ENCODE measurements around the gene MLLT1. TPM values are rescaled to one million over a fixed set of nuclear protein-coding genes. Genes with fewer than 3 reads are reported as not detected.

MLLT1 gene
- total and polyA plus RNA-seq, 2 experiments from 2014 or later = 13.3 to 19.1 TPM

GRCh38 chr19:6312018-6312417 lies 32.2 kb upstream of the MLLT1 start:
- H3K9me2 ChIP-seq (ENCODE audit: insufficient read depth) = no peaks in the 10 kb centered on the region
- H3K27ac ChIP-seq = no peak overlapping the region
- H3K4me1 ChIP-seq (ENCODE audit: insufficient read depth) = no peaks in the 10 kb centered on the region
- 47 to 50% methylated on average over 9 of the region's 9 CpGs for WGBS, 2 experiments (ENCODE audit: low coverage in 1 of 2, low lambda C conversion rate in 2 of 2, missing lambda C conversion rate in 2 of 2)
- no peak overlapping the region for H2AFZ ChIP-seq
- 0 out of 2 replicates have a peak, but pooled peaks cover 8% of the 10 kb centered on the region for H3K27me3 ChIP-seq (replicated peaks; ENCODE audit: insufficient read depth)
- no peaks in the 10 kb centered on the region for H3K9me3 ChIP-seq (ENCODE audit: low read depth)
- H4K20me1 ChIP-seq (ENCODE audit: insufficient read depth) = no peaks in the 10 kb centered on the region
- no peak for DNase-seq
- H3K4me2 ChIP-seq (ENCODE audit: unreplicated experiment) = no peak overlapping the region
- H3F3A ChIP-seq (ENCODE audit: insufficient read depth) = no peaks in the 10 kb centered on the region
- TF ChIP-seq EZH2 (IDR thresholded peaks at IDR 0.05; ENCODE audit: insufficient read depth, poor library complexity, severe bottlenecking) (no peak), EZH2phosphoT487 (IDR thresholded peaks at IDR 0.05; ENCODE audit: insufficient read depth, low read depth) (no peak)
- no peak overlapping the region for H3K4me3 ChIP-seq
- H3K9ac ChIP-seq = no peak overlapping the region
- in situ Hi-C loops (cut with MboI) = no loop called here
- H3K36me3 ChIP-seq (ENCODE audit: low read depth) = no peaks in the 10 kb centered on the region
- no peaks in the 10 kb centered on the region for H3K79me2 ChIP-seq (ENCODE audit: insufficient read depth)

GRCh38 chr19:6298413-6298812 lies 18.6 kb upstream of the MLLT1 start:
- Histone ChIP-seq H3K9me3 (ENCODE audit: low read depth) (no peaks in the 10 kb centered on the region), H3F3A (ENCODE audit: insufficient read depth) (no peaks in the 10 kb centered on the region), H4K20me1 (ENCODE audit: insufficient read depth) (no peaks in the 10 kb centered on the region), H3K4me3 (no peak overlapping the region), H3K27me3 (replicated peaks; ENCODE audit: insufficient read depth) (peaks cover 2% of the 10 kb centered on the region; the same call in 1 of the 2 replicates), H3K27ac (no peak overlapping the region), H3K79me2 (ENCODE audit: insufficient read depth) (no peaks in the 10 kb centered on the region), H3K4me2 (ENCODE audit: unreplicated experiment) (no peak overlapping the region), H3K36me3 (ENCODE audit: low read depth) (no peaks in the 10 kb centered on the region), H3K9me2 (ENCODE audit: insufficient read depth) (no peaks in the 10 kb centered on the region), H3K4me1 (ENCODE audit: insufficient read depth) (no peaks in the 10 kb centered on the region), H2AFZ (no peak overlapping the region), H3K9ac (no peak overlapping the region)
- in situ Hi-C loops (cut with MboI) = no loop called here
- TF ChIP-seq EZH2phosphoT487 (IDR thresholded peaks at IDR 0.05; ENCODE audit: insufficient read depth, low read depth) = no peak
- TF ChIP-seq EZH2 (IDR thresholded peaks at IDR 0.05; ENCODE audit: insufficient read depth, poor library complexity, severe bottlenecking) = no peak
- WGBS, 2 experiments (ENCODE audit: low coverage in 1 of 2, low lambda C conversion rate in 2 of 2, missing lambda C conversion rate in 2 of 2) = 74 to 75% methylated on average over 5 of the region's 5 CpGs
- no peak for DNase-seq

DNA sequence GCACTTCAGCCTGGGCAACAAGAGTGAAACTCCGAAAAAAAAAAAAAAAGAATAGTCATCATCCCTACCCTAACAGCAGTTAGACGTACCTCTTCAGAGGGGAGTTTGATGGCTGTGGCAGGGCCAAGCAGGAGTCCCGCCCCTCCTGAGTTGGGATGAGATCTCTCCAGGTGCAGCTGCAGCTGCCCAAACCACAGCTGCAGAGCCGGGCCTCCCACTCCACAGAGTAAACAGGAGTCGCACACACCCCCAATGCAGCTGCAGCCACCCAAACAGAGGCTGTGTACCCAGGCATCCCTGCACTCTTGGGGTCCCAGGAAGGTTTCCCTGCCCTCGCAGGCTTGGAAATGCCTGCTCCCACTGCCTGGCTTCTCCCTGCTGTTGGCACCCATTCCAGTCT lies 17.4 kb upstream of the MLLT1 start:
- Histone ChIP-seq H3K9ac (no peak overlapping the region), H3K27ac (no peak overlapping the region), H3K9me2 (ENCODE audit: insufficient read depth) (no peaks in the 10 kb centered on the region), H3F3A (ENCODE audit: insufficient read depth) (no peaks in the 10 kb centered on the region), H3K79me2 (ENCODE audit: insufficient read depth) (no peaks in the 10 kb centered on the region), H3K36me3 (ENCODE audit: low read depth) (no peaks in the 10 kb centered on the region), H3K27me3 (replicated peaks; ENCODE audit: insufficient read depth) (no peaks in the 10 kb centered on the region), H3K4me1 (ENCODE audit: insufficient read depth) (no peaks in the 10 kb centered on the region), H3K9me3 (ENCODE audit: low read depth) (no peaks in the 10 kb centered on the region), H3K4me2 (ENCODE audit: unreplicated experiment) (no peak overlapping the region), H3K4me3 (no peak overlapping the region), H4K20me1 (ENCODE audit: insufficient read depth) (no peaks in the 10 kb centered on the region), H2AFZ (no peak overlapping the region)
- no peak for DNase-seq
- in situ Hi-C loops (cut with MboI) = no loop called here
- 58 to 63% methylated on average over 5 to 6 of the region's 6 CpGs for WGBS, 2 experiments (ENCODE audit: low coverage in 1 of 2, low lambda C conversion rate in 2 of 2, missing lambda C conversion rate in 2 of 2)
- TF ChIP-seq EZH2 (IDR thresholded peaks at IDR 0.05; ENCODE audit: insufficient read depth, poor library complexity, severe bottlenecking) (no peak), EZH2phosphoT487 (IDR thresholded peaks at IDR 0.05; ENCODE audit: insufficient read depth, low read depth) (no peak)

GRCh38 chr19:6292006-6292405 lies 12.2 kb upstream of the MLLT1 start:
- H3K9ac ChIP-seq = no peak overlapping the region
- H3K27ac ChIP-seq = no peak overlapping the region
- H3F3A ChIP-seq (ENCODE audit: insufficient read depth) = no peaks in the 10 kb centered on the region
- no peaks in the 10 kb centered on the region for H3K27me3 ChIP-seq (replicated peaks; ENCODE audit: insufficient read depth)
- no peak for DNase-seq
- TF ChIP-seq EZH2 (IDR thresholded peaks at IDR 0.05; ENCODE audit: insufficient read depth, poor library complexity, severe bottlenecking) (no peak), EZH2phosphoT487 (IDR thresholded peaks at IDR 0.05; ENCODE audit: insufficient read depth, low read depth) (no peak)
- H3K36me3 ChIP-seq (ENCODE audit: low read depth) = no peaks in the 10 kb centered on the region
- H4K20me1 ChIP-seq (ENCODE audit: insufficient read depth) = no peaks in the 10 kb centered on the region
- in situ Hi-C loops (cut with MboI) = no loop called here
- H3K4me2 ChIP-seq (ENCODE audit: unreplicated experiment) = no peak overlapping the region
- WGBS, 2 experiments (ENCODE audit: low coverage in 1 of 2, low lambda C conversion rate in 2 of 2, missing lambda C conversion rate in 2 of 2) = 53 to 65% methylated on average over 4 of the region's 4 CpGs
- no peaks in the 10 kb centered on the region for H3K9me3 ChIP-seq (ENCODE audit: low read depth)
- H3K4me1 ChIP-seq (ENCODE audit: insufficient read depth) = no peaks in the 10 kb centered on the region
- H3K4me3 ChIP-seq = no peak overlapping the region
- no peaks in the 10 kb centered on the region for H3K9me2 ChIP-seq (ENCODE audit: insufficient read depth)
- H2AFZ ChIP-seq = no peak overlapping the region
- H3K79me2 ChIP-seq (ENCODE audit: insufficient read depth) = no peaks in the 10 kb centered on the region

DNA sequence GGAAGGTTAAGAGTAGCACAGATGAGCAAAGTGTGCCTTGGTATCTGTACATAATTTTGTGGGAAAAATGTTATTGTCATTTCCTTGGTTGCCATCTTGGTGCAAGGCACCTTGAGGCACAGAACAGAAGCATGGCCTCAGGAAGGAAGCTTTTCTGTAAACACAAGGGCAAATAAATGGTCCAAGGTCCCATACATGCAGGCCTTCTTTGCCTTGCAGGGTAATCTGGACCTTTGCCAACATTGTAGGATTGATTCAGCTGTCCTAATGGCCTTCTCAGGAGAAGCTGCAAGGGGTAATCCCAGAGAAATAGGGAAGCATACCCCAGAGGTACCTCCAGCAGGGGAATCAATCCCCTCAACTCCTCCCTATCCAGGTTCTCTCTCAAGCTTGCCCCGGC lies 9.0 kb upstream of the MLLT1 start:
- H4K20me1 ChIP-seq (ENCODE audit: insufficient read depth) = no peaks in the 10 kb centered on the region
- no peak overlapping the region for H3K4me2 ChIP-seq (ENCODE audit: unreplicated experiment)
- H3K9ac ChIP-seq = no peak overlapping the region
- no peaks in the 10 kb centered on the region for H3F3A ChIP-seq (ENCODE audit: insufficient read depth)
- no peaks in the 10 kb centered on the region for H3K4me1 ChIP-seq (ENCODE audit: insufficient read depth)
- TF ChIP-seq EZH2 (IDR thresholded peaks at IDR 0.05; ENCODE audit: insufficient read depth, poor library complexity, severe bottlenecking) = no peak
- no peak for TF ChIP-seq EZH2phosphoT487 (IDR thresholded peaks at IDR 0.05; ENCODE audit: insufficient read depth, low read depth)
- H3K9me2 ChIP-seq (ENCODE audit: insufficient read depth) = no peaks in the 10 kb centered on the region
- no peaks in the 10 kb centered on the region for H3K27me3 ChIP-seq (replicated peaks; ENCODE audit: insufficient read depth)
- no peaks in the 10 kb centered on the region for H3K9me3 ChIP-seq (ENCODE audit: low read depth)
- no peaks in the 10 kb centered on the region for H3K36me3 ChIP-seq (ENCODE audit: low read depth)
- H3K27ac ChIP-seq = no peak overlapping the region
- DNase-seq = no peak
- H3K79me2 ChIP-seq (ENCODE audit: insufficient read depth) = no peaks in the 10 kb centered on the region
- in situ Hi-C loops (cut with MboI) = no loop called here
- 25 to 31% methylated on average over 1 of the region's 1 CpG for WGBS, 2 experiments (ENCODE audit: low coverage in 1 of 2, low lambda C conversion rate in 2 of 2, missing lambda C conversion rate in 2 of 2)
- H2AFZ ChIP-seq = no peak overlapping the region
- no peak overlapping the region for H3K4me3 ChIP-seq

All from GM23248 (cell line).